Activated CD8-positive, alpha-beta memory T cell treated with anti-CD3 and anti-CD28 coated beads for 36 hours (primary cell): ENCODE measurements around the gene VPS25. TPM values are rescaled to one million over a fixed set of nuclear protein-coding genes. Genes with fewer than 3 reads are reported as not detected.

Experiments
- CTCF ChIA-PET: fragments of 350-600 bp; sonication (Branson Sonifier 250); formaldehyde crosslinking; loops from one replicate; lab custom pipeline; 2021; ENCODE audit warnings: antibody characterized with exemption; lab: Charles Lee
- POLR2A ChIA-PET: fragments of 350-600 bp; sonication (Branson Sonifier 250); formaldehyde crosslinking; loops from one replicate; lab custom pipeline; 2021; ENCODE audit warnings: antibody characterized with exemption; lab: Charles Lee
- total RNA-seq, 2 experiments: library from RNA; stranded (reverse); gene quantifications; one replicate each; pipeline ENCODE4 v1.2.3, GENCODE V29; 2021

VPS25 gene
- total RNA-seq: 10 to 100 TPM; 95.2 to 96.5 TPM

GRCh38 chr17:42773290-42774035 is at the start of gene VPS25:
Gene VPS25, plus strand, starts transcription at chr17:42773449. Its CDS starts 27 bp downstream, at chr17:42773476.
- ChIA-PET CTCF (interaction anchor here (0.6 to 3.8 kb wide), 6 partner anchors 10 to 195 kb away, joined by 3 to 26 read pairs (median 6); partner anchors contain the start of genes BECN1, CNTD1, COA3 and RAMP2), POLR2A (interaction anchor here (0.6 to 1.3 kb wide), 5 partner anchors 7 to 164 kb away, joined by 3 to 4 read pairs (median 4); partner anchors contain the start of genes EZH1, RETREG3, TUBG1 and WNK4)

- POLR2A ChIA-PET: no interaction called here
- CTCF ChIA-PET: no interaction called here
These were observed 49.6 kb upstream of the VPS25 start for GRCh38 chr17:42723636-42724035.

GRCh38 chr17:42725143-42725542 is 48.1 kb upstream of the VPS25 start:
- ChIA-PET POLR2A (no interaction called here), CTCF (interaction anchor here (0.6 to 1.9 kb wide), 2 partner anchors 38 to 49 kb away, joined by 3 to 6 read pairs; no protein-coding TSS in a partner anchor)

- CTCF ChIA-PET: no interaction called here
- POLR2A ChIA-PET: interaction anchor here (0.6 kb wide), 1 partner anchor 58 kb away, joined by 3 read pairs; the partner anchor contains the start of genes CNTD1 and COA3
These were observed 32.5 kb upstream of the VPS25 start for GRCh38 chr17:42740699-42741098.

GRCh38 chr17:42742916-42743315 is 30.3 kb upstream of the VPS25 start:
- CTCF ChIA-PET: interaction anchor here (0.6 to 1.5 kb wide), 6 partner anchors 21 to 186 kb away, joined by 3 to 4 read pairs (median 3); no protein-coding TSS in a partner anchor
- POLR2A ChIA-PET: interaction anchor here (0.7 kb wide), 1 partner anchor 102 kb away, joined by 4 read pairs; no protein-coding TSS in a partner anchor

- ChIA-PET CTCF (interaction anchor here (0.7 to 1.5 kb wide), 5 partner anchors 20 to 278 kb away, joined by 3 read pairs; no protein-coding TSS in a partner anchor), POLR2A (interaction anchor here (1.0 to 1.6 kb wide), 2 partner anchors 16 to 29 kb away, joined by 4 read pairs; partner anchors contain the start of gene VPS25)
These were observed 29.5 kb upstream of the VPS25 start for GRCh38 chr17:42743595-42744282.

- ChIA-PET POLR2A (interaction anchor here (1.0 to 1.6 kb wide), 2 partner anchors 17 to 29 kb away, joined by 4 read pairs; partner anchors contain the start of gene VPS25), CTCF (interaction anchor here (1.1 to 1.5 kb wide), 2 partner anchors 97 to 185 kb away, joined by 3 read pairs; no protein-coding TSS in a partner anchor)
These were observed 28.9 kb upstream of the VPS25 start for GRCh38 chr17:42744283-42744805.

GRCh38 chr17:42744806-42745617 is 28.2 kb upstream of the VPS25 start, which contains the start of gene EZH1:
Gene EZH1, minus strand, starts transcription at chr17:42745040. Its CDS starts 16,099 bp downstream, at chr17:42728941.
- CTCF ChIA-PET: no interaction called here

GRCh38 chr17:42748202-42748907 is 24.9 kb upstream of the VPS25 start:
- POLR2A ChIA-PET: no interaction called here
- CTCF ChIA-PET: interaction anchor here (1.0 to 1.3 kb wide), 2 partner anchors 12 to 15 kb away, joined by 3 to 4 read pairs; no protein-coding TSS in a partner anchor

More at GRCh38 chr17:42744806-42745617, 28.2 kb upstream of the VPS25 start, which contains the start of gene EZH1:
- POLR2A ChIA-PET: interaction anchor here (1.0 to 1.6 kb wide), 2 partner anchors 18 to 28 kb away, joined by 4 read pairs; partner anchors contain the start of gene VPS25

GRCh38 chr17:42748908-42749798 is 24.1 kb upstream of the VPS25 start:
- POLR2A ChIA-PET: no interaction called here
- CTCF ChIA-PET: interaction anchor here (1.0 to 1.3 kb wide), 3 partner anchors 11 to 14 kb away, joined by 3 to 4 read pairs (median 3); no protein-coding TSS in a partner anchor

- ChIA-PET CTCF (interaction anchor here (0.9 to 1.1 kb wide), 2 partner anchors 13 to 28 kb away, joined by 3 to 5 read pairs; no protein-coding TSS in a partner anchor), POLR2A (no interaction called here)
These were observed 22.4 kb upstream of the VPS25 start for GRCh38 chr17:42750739-42751344.

- ChIA-PET POLR2A (no interaction called here), CTCF (no interaction called here)
These were observed 21.6 kb upstream of the VPS25 start for GRCh38 chr17:42751628-42752027.

- ChIA-PET CTCF (no interaction called here), POLR2A (no interaction called here)
These were observed 18.5 kb upstream of the VPS25 start for GRCh38 chr17:42754782-42755181.

GRCh38 chr17:42759982-42760651 is 13.1 kb upstream of the VPS25 start:
- CTCF ChIA-PET: interaction anchor here (0.9 to 5.3 kb wide), 6 partner anchors 11 to 211 kb away, joined by 3 to 26 read pairs (median 3); partner anchors contain the start of genes PSMC3IP and VPS25
- POLR2A ChIA-PET: interaction anchor here (1.6 kb wide), 1 partner anchor 64 kb away, joined by 3 read pairs; the partner anchor contains the start of gene BECN1
